Activated T-helper 17 cell treated with anti-CD3 and anti-CD28 coated beads, Interleukin-2, amount 50 U/mL, for 72 hours (primary cell): ENCODE results near the gene TRIM21. TPM values are rescaled to one million over a fixed set of nuclear protein-coding genes. Genes with fewer than 3 reads are reported as not detected.
"Not testable (repeated sequence)": the region's sequence is repeated elsewhere in the genome, so short reads cannot be mapped to it uniquely, and the experiment has no call there.

Source experiments
- ATAC-seq: fragments of 150-1000 bp; cut with Tn5 transposase; replicated peaks from 2 replicates; pipeline ENCODE4 v1.10.0; 2021; ENCODE audit warnings: mild to moderate bottlenecking, moderate library complexity
- H3K27ac Mint-ChIP-seq: one replicate; pipeline ENCODE4 v1.8.0; 2022; ENCODE audit warnings: mixed read lengths
- H3K27me3 Mint-ChIP-seq: one replicate; pipeline ENCODE4 v1.8.0; 2022; ENCODE audit warnings: mixed read lengths
- H3K36me3 Mint-ChIP-seq: one replicate; pipeline ENCODE4 v1.8.0; 2022; ENCODE audit warnings: low read depth, mild to moderate bottlenecking, mixed read lengths
- H3K4me1 Mint-ChIP-seq: one replicate; pipeline ENCODE4 v1.8.0; 2022; ENCODE audit warnings: mixed read lengths
- H3K4me3 Mint-ChIP-seq: one replicate; pipeline ENCODE4 v1.8.0; 2022; ENCODE audit warnings: mild to moderate bottlenecking, mixed read lengths
- H3K9me3 Mint-ChIP-seq: one replicate; pipeline ENCODE4 v1.8.0; 2022; ENCODE audit warnings: mixed read lengths
- total RNA-seq, 2 donors: library from RNA; stranded (reverse); gene quantifications; one replicate each; pipeline ENCODE4 v1.2.3, GENCODE V29; 2022

The TRIM21 gene
- 10 to 100 TPM; 26.5 to 36.0 TPM for total RNA-seq

GRCh38 chr11:4393209-4393857 is at the start of gene TRIM21:
Gene TRIM21 (minus strand): TSS chr11:4393702. CDS start chr11:4390409, 3,293 bp downstream.
- Mint-ChIP-seq H3K27me3 (peaks cover 4% of the 10 kb centered on the region), H3K36me3 (peaks cover 49% of the 10 kb centered on the region), H3K4me1 (peaks cover 20% of the 10 kb centered on the region), H3K27ac (peak within 1 kb of the TSS; percentile 96), H3K9me3 (peaks cover 5% of the 10 kb centered on the region), H3K4me3 (peak within 1 kb of the TSS; percentile 91)
- ATAC-seq: peak; percentile 99

GRCh38 chr11:4441515-4441914 is 48.0 kb upstream of the TRIM21 start:
- H3K9me3 Mint-ChIP-seq: peaks cover 4% of the 10 kb centered on the region
- H3K36me3 Mint-ChIP-seq: no peaks in the 10 kb centered on the region
- no peak overlapping the region for H3K4me3 Mint-ChIP-seq
- H3K27ac Mint-ChIP-seq: no peak overlapping the region
- H3K27me3 Mint-ChIP-seq: peaks cover 18% of the 10 kb centered on the region
- H3K4me1 Mint-ChIP-seq: no peaks in the 10 kb centered on the region
- ATAC-seq: no peak

GRCh38 chr11:4436411-4436810 is 42.9 kb upstream of the TRIM21 start:
- Mint-ChIP-seq H3K27me3 (peaks cover 18% of the 10 kb centered on the region), H3K9me3 (peaks cover 4% of the 10 kb centered on the region), H3K4me1 (no peaks in the 10 kb centered on the region), H3K4me3 (no peak overlapping the region), H3K36me3 (no peaks in the 10 kb centered on the region), H3K27ac (no peak overlapping the region)
- ATAC-seq: no peak

- Mint-ChIP-seq H3K36me3 (no peaks in the 10 kb centered on the region), H3K4me3 (no peak overlapping the region), H3K9me3 (peaks cover under 1% of the 10 kb centered on the region), H3K27me3 (peaks cover 17% of the 10 kb centered on the region), H3K4me1 (no peaks in the 10 kb centered on the region), H3K27ac (no peak overlapping the region)
- no peak for ATAC-seq
Measured at GRCh38 chr11:4433856-4434255, 40.4 kb upstream of the TRIM21 start.

GRCh38 chr11:4430051-4430450 is 36.5 kb upstream of the TRIM21 start:
- peaks cover 4% of the 10 kb centered on the region for H3K27me3 Mint-ChIP-seq
- ATAC-seq: no peak
- no peaks in the 10 kb centered on the region for H3K4me1 Mint-ChIP-seq
- H3K27ac Mint-ChIP-seq: no peak overlapping the region
- H3K36me3 Mint-ChIP-seq: no peaks in the 10 kb centered on the region
- H3K9me3 Mint-ChIP-seq: no peaks in the 10 kb centered on the region
- no peak overlapping the region for H3K4me3 Mint-ChIP-seq

- Mint-ChIP-seq H3K36me3 (no peaks in the 10 kb centered on the region), H3K27me3 (peaks cover 14% of the 10 kb centered on the region), H3K4me1 (no peaks in the 10 kb centered on the region), H3K9me3 (no peaks in the 10 kb centered on the region), H3K27ac (no peak overlapping the region), H3K4me3 (no peak overlapping the region)
- no peak for ATAC-seq
Measured at GRCh38 chr11:4418403-4418802, 24.9 kb upstream of the TRIM21 start.

GRCh38 chr11:4416816-4417215 is 23.3 kb upstream of the TRIM21 start:
- Mint-ChIP-seq H3K27me3 (peaks cover 10% of the 10 kb centered on the region), H3K27ac (no peak overlapping the region), H3K36me3 (no peaks in the 10 kb centered on the region), H3K4me3 (no peak overlapping the region), H3K9me3 (no peaks in the 10 kb centered on the region), H3K4me1 (no peaks in the 10 kb centered on the region)
- ATAC-seq: no peak

GRCh38 chr11:4416306-4416705 is 22.8 kb upstream of the TRIM21 start:
- Mint-ChIP-seq H3K4me3 (no peak overlapping the region), H3K9me3 (no peaks in the 10 kb centered on the region), H3K4me1 (no peaks in the 10 kb centered on the region), H3K36me3 (no peaks in the 10 kb centered on the region), H3K27ac (no peak overlapping the region), H3K27me3 (peaks cover 9% of the 10 kb centered on the region)
- no peak for ATAC-seq

GRCh38 chr11:4406206-4406605 is 12.7 kb upstream of the TRIM21 start:
- not testable (repeated sequence) for H3K4me3 Mint-ChIP-seq, H3K36me3 Mint-ChIP-seq, H3K4me1 Mint-ChIP-seq, H3K27ac Mint-ChIP-seq, H3K27me3 Mint-ChIP-seq, H3K9me3 Mint-ChIP-seq, ATAC-seq

- H3K4me1 Mint-ChIP-seq: peaks cover 20% of the 10 kb centered on the region
- peak overlapping the region; percentile 96 for H3K27ac Mint-ChIP-seq
- H3K9me3 Mint-ChIP-seq: peaks cover 8% of the 10 kb centered on the region
- ATAC-seq: no peak
- H3K27me3 Mint-ChIP-seq: peaks cover 5% of the 10 kb centered on the region
- peaks cover 44% of the 10 kb centered on the region for H3K36me3 Mint-ChIP-seq
- H3K4me3 Mint-ChIP-seq: peak overlapping the region; percentile 91
Measured at GRCh38 chr11:4393858-4394223, 339 bp upstream of the TRIM21 start.

GRCh38 chr11:4388221-4388620 is 5.3 kb downstream of the TRIM21 start:
- H3K36me3 Mint-ChIP-seq: peaks cover 91% of the 10 kb centered on the region
- peaks cover 15% of the 10 kb centered on the region for H3K4me1 Mint-ChIP-seq
- H3K27me3 Mint-ChIP-seq: no peaks in the 10 kb centered on the region
- no peak overlapping the region for H3K4me3 Mint-ChIP-seq
- no peak for ATAC-seq
- H3K9me3 Mint-ChIP-seq: no peaks in the 10 kb centered on the region
- H3K27ac Mint-ChIP-seq: no peak overlapping the region

- Mint-ChIP-seq H3K27ac (peak overlapping the region; percentile 61), H3K9me3 (no peaks in the 10 kb centered on the region), H3K4me1 (peaks cover 5% of the 10 kb centered on the region), H3K27me3 (no peaks in the 10 kb centered on the region), H3K4me3 (no peak overlapping the region), H3K36me3 (peaks cover 74% of the 10 kb centered on the region)
- no peak for ATAC-seq
Measured at GRCh38 chr11:4385978-4386740, 7.3 kb downstream of the TRIM21 start.

GRCh38 chr11:4381901-4382300 is 11.6 kb downstream of the TRIM21 start:
- peaks cover 31% of the 10 kb centered on the region for H3K36me3 Mint-ChIP-seq

GRCh38 chr11:4375431-4376140 is 17.9 kb downstream of the TRIM21 start:
- Mint-ChIP-seq H3K27ac (no peak overlapping the region), H3K4me1 (no peaks in the 10 kb centered on the region), H3K27me3 (no peaks in the 10 kb centered on the region), H3K36me3 (no peaks in the 10 kb centered on the region), H3K9me3 (no peaks in the 10 kb centered on the region), H3K4me3 (no peak overlapping the region)
- peak; percentile 85 for ATAC-seq

More at GRCh38 chr11:4381901-4382300, 11.6 kb downstream of the TRIM21 start:
- H3K4me3 Mint-ChIP-seq: no peak overlapping the region
- H3K9me3 Mint-ChIP-seq: no peaks in the 10 kb centered on the region
- no peak for ATAC-seq
- no peaks in the 10 kb centered on the region for H3K4me1 Mint-ChIP-seq
- no peak overlapping the region for H3K27ac Mint-ChIP-seq
- no peaks in the 10 kb centered on the region for H3K27me3 Mint-ChIP-seq

GRCh38 chr11:4370166-4370565 is 23.3 kb downstream of the TRIM21 start:
- H3K4me3 Mint-ChIP-seq: no peak overlapping the region
- no peaks in the 10 kb centered on the region for H3K4me1 Mint-ChIP-seq
- H3K36me3 Mint-ChIP-seq: no peaks in the 10 kb centered on the region
- no peaks in the 10 kb centered on the region for H3K9me3 Mint-ChIP-seq
- no peak for ATAC-seq
- H3K27me3 Mint-ChIP-seq: no peaks in the 10 kb centered on the region
- H3K27ac Mint-ChIP-seq: no peak overlapping the region
